Activated naive CD4-positive, alpha-beta T cell (primary cell): ENCODE data around the gene RYR2.

ENCODE experiments used
- DNase-seq, 4 experiments: peaks; one replicate each; lab custom pipeline; 2025; lab: John Stamatoyannopoulos, UW

The RYR2 gene

DNA sequence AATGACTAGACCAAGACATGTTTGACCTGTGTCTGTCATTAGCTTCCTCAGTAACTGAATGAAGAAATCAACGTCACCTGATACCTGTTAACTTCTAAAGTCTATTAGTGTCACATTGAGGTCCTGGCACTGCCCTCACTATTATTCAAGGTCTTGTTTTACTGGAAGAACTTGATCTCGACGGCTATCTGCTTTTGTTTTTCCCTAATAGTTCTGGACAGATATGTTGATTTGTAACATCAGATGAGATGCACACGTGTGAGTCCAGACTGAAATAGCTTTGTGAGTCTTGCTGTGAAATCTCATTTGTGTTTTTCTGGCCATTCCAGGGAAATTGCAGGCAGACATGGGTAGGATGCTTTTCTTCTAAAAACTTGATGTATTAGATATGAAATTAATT, 159.2 kb downstream of the RYR2 start:
- DNase-seq, result no peak

DNA sequence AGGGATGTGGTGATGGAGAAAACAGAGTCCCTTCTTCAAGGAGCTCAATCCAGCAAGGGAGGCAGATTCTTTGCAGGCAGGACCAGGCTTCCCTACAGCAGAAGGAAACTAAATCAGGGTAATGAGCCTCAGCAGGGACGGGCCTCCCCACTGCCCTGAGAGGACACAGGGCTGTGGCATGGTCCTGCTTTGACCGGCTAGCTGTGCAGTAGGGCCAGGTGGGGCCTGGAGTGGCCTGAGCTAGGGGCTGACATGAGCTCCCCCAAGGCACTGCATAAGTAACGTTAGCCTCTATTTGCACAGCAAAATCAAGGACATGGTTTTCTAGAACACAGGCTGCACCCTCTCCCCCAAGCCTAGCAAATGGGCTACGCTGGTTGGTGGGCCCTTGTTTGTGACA, 162.9 kb downstream of the RYR2 start:
- no peak for DNase-seq

DNA sequence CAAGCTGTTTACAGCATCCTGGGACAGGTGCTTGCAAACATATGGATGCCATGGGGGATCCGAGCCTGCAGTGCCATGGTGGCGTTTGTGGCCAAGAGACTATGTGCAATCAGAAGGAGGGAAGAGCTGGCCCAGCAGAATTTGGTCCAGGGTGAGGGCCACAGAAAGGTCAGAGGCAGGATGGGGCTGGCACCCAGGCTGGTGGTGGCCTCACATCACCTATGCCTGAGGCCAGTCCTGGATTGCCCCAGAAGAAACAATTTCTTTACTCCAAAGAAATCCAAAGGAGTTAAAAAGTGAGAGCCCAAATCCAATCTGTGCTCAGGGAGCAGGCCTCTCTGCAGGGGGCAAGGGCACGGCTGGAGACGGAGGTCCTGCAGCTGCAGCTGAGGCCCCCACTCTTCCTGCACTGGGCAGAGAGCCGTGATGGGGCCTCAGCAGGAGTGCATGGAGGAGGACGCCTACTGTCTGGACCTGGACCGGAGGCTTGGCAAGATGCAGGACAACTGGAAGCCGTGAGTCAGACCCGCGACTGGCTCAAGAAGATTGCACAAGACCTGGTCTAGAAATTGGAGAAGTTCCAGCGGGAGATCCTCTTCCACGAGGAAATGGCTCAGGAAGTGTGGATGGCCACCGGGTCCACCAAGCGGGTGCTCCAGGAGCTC, 163.5 kb downstream of the RYR2 start:
- no peak for DNase-seq

DNA sequence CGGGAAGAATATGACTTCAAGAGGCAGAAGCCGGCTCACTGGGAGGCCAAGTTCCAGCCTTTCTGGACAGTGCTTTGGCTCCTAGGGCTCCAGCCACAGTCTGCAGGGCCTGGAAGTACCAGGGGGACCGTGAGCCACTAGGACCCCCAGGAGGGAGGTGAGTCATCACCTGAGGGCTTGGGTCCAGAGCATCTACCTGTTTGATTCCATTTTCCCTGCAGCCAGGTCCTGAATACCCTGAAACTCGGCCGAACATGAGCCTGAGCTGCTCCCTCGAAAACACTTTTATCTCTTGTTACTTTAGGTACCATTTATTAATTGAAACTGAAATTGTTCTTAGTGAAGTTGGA, 164.1 kb downstream of the RYR2 start:
- no peak for DNase-seq

DNA sequence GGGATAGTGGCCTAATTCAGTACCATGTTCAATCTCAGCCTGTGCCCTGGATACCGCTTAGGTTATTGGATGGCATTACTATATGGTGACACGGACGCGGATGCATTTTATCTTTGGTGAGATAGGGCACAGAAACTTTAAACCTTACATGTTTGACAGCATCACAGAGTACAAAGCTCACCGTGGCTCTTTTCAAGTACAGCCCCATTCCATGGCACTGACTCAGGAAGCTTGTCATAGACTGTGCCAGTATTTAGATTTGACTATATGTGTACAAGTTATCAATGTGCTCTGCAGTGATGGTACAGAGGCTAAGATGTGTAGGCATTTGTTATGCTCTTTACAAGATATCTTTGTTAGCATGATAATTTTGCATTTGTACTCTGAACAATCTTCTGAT, 169.0 kb downstream of the RYR2 start:
- no peak for DNase-seq

DNA sequence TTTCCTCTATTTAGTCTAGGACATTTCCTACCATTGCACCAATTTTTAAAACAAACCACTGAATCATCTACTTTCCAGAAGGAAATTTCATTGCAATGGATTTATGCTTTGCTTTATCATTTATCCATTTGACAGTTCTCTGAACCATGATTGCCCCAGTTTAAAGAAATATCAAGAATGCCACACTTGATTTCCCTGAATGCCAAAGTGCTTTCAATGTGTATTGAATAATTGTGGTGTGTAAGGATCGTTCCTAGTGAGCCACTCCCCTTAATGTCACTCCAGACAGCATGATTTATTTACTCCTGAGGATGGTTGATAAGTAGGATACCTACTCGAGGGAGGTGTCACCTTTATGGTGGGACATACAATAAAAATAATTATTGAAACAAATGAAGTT, 169.6 kb downstream of the RYR2 start:
- no peak for DNase-seq

DNA sequence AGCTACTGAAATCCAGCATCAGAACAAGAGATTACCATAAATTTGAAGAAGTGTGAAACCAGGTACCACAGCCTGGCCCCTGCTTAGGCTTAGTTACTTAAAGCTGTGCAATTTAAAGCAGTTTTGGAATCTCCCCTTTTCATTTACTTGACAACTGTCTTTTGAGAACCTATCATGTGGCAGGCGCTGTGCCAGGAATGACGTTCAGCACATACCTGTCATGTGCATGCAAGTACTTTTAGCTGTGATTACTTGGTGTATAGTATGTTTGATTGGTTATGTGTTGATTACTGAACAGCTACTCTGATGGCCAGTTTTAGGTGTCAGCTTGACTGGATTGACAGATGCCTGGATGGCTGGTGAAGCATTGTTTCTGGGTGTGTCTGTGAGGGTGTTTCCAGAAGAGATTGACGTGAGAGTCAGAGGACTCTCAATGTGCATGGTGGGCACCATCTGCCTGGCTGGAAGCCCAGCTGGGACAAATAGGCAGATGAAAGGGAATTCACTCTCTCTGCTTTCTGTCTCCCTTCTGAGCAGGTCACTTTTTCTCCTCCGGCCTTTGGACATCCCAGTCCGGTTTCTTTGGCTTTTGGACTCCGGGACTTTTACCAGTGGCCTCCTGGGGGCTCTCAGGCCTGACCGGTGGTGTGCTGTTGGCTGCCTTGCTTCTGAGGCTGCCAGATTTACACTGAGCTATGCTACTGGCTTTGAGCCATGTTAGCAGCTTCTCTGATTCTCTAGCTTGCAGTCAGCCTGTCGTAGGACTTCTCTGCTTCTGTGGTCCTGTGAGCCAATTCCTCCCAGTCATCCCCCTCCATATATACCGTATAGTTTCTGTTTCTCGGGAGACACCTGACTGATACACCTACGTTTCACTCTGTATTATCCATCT, 178.0 kb downstream of the RYR2 start:
- DNase-seq, result no peak

DNA sequence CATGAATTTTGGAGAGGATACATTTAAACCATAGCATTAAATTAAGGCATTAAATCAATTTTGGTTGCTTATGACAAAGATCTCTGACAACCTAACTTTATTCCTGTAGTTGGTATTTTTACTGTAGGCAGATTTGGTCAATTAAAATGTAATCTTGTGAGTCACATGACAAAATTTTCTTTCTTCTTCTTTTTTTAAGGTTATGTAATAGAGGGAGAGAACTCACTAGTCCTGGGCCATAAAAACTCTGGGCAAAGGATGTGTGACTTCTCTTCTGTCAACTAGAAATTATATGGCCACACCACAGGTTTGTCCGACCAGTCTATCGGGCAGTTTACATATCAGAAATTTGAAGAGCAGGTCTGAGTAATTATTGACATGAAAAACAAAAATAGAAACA, 181.4 kb downstream of the RYR2 start:
- DNase-seq, result no peak

DNA sequence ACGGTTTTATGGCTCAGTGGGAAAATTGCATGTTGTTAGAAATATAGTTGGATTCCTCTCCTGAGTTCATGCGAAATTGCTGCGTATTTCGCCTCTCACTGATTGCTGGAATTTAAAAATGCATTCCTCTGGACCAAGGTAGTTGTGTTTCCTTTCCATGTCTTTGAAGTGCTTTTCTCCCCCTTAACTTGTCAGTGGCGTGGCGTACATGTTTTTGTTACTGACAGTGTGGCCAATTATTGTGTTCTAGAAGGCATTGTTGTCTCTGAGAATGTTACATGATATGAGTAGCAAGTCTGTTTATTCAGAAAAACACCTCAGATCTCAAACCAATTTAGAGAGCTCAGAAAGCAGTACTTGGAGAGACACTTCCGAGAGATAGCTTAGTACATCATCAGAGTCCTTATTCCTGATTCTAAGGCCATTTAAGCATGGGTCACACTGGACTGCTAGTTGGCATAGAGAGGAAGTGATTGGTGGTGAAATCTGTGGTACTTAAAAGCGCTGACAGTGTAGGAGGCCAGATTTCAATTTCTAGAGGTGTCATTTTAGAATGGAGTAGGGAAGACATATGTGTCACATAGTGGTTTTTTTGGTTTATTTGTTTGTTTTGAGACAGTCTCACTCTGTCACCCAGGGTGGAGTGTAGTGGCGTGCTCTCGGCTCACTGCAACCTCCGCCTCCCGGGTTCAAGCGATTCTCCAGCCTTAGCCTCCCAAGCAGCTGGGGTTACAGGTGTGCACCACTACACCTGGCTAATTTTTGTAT, 184.4 kb downstream of the RYR2 start:
- DNase-seq, result no peak

DNA sequence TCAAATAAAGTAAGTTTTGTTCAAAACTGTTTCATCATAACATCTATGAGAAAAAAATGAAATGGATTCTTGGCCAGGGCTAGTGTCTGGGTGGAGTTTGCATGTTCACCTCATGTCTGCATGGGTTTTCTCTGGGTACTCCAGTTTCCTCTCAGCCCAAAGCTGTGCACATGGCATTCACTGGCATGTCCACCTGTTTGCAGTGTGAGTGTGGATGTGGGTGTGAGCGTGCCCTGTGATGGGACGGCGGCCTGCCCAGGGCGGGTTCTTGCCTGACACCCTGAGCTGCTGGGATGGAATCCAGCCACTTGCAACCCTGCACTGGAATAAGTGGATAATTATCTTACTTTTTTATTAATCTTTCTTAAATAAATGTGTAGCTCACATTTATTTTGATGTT, 185.5 kb downstream of the RYR2 start:
- DNase-seq, result no peak

DNA sequence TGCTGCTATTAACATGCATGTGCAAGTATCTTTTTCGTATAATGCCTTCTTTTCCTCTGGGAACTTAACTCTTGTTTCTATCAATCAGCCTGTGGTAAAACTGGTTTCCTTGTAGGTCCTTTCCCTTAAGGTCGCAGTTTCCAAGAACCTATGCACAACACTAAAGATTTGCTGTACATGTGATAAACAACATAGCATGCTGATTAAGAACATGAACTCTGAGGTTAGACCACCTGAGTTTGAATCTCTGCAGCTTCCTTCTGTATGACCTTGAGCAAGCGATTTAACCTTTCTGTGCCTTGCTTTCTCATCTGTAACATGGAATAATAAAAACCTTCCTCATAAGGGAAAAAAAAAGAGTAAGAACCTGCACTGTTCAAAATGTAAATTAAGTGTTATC, 186.4 kb downstream of the RYR2 start:
- DNase-seq, result no peak

DNA sequence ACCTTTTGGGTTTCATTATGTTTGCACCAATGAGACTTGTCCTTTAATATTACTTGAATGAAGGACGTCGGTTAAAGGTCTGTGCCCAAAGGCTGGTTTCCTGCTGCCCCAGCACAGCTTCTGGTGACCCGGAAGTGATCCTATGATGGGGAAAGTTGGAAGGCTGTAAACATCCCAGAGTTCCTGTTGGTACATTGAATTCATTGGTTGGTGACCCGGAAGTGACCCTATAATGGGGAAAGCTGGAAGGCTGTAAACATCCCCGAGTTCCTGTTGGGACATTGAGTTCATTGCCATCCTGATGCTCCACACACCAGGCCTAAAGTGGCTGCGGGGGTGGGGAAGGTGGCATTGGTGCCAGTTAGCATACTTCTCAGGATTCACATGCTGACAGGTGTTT, 187.3 kb downstream of the RYR2 start:
- DNase-seq, result no peak

DNA sequence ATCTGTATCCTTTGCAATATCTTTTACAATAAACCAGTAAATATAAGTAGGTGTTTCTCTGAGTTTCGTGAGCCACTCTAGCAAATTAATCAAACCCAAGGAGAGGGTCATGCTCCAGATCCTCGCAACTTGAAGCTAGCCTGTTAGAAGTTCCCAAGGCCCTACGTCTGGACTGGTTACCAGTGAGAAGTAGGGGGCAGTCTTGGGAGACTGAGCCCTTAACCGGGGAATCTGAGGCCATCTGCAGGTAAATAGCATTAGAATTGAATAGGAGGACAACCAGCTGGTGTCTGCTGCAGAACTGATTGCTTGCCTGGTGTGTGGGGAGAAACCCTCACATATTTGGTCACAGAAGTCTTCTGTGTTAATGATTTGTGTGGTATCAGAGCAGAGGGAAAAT, 190.5 kb downstream of the RYR2 start:
- no peak for DNase-seq

DNA sequence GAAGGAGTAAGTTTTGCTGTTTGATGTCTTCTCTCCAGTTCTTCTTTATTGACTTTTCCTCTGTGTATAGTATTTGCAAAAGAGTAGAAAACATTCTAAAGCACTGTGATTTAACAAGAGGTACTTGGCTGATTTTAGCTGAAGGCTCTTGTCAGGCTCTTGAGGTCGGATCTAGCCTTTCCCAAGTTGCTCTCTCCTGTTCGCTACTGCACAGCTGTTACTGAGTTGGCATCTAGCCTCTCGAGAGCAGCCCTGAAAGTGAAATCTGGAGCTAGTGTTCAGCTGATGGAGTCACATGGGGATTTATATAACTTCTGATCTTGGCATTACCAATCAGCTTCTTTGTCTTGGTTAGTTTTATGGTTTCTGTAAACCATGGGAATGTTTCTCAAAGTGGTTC, 193.1 kb downstream of the RYR2 start:
- DNase-seq, result no peak

DNA sequence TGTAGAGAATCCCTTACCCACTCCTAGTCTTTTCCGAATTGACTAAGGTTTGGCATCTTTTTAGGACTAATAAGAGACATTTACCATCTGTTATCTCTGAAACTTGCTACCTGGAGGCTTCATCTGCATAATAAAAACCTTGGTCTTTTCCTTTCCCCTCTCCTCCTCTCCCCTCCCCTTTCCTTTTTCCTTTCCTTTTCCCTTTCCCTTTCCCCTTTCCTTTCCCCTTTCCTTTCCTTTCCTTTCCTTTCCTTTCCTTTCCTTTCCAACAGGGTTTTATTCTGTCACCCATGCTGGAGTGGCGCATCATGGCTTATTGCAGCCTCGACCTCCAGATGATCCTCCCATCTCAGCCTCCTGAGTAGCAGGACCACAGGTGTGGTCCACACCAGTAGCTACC, 195.7 kb downstream of the RYR2 start:
- DNase-seq, result no peak

DNA sequence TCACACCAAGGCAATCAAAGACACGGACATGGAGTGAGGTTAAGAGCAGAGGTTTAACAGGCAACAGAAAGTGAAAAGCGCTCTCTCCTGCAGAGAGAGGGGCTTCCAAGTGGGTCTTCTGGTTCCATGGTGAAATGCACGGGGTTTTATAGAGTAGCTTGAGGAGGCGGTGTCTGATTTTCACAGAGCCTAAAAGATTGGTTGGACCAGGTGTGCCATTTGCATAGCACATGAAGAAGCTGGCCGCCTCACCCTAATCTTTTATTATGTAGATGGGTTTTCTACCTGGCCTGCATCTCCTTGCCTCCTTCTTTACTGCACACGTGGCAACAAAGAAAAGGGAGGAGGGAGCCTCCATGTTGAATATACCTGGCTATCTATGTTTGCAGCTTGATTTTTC, 197.3 kb downstream of the RYR2 start:
- DNase-seq, result no peak

DNA sequence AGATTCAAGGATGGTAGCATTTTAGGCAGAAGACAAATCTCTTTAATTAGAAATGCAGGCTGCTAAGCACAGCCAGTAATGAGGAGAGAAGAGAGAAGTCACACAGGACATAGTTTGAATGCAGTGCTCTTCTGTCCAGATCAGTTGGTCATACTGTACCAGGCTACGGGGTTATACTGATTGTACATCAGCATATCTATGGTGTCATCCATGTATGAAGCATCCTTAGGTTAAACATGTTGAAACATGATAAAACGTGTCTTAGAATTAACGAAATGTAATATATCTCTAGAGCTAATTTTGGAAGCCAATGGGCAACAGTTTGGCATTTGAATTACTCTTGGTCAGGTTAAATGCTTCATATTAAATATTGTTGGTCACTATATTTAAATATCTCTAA, 199.1 kb downstream of the RYR2 start:
- no peak for DNase-seq

DNA sequence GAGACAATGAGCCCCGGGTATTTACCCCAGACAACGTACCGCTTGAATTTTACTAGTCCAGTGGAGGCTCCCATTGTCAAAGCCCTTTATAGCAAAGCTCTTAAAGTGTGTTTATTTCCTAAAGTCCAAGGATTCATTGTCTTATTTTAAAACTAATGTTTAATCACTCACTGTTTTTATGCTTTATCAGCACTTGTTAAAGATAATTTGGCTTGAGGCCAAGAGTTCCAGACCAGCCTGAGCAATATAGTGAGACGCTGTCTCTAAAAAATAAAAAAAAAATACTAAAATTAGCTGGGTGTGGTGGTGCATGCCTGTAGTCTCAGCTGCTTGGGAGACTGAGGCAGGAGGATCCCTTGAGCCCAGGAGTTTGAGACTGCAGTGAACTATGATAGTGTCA, 202.8 kb downstream of the RYR2 start:
- DNase-seq, result no peak

DNA sequence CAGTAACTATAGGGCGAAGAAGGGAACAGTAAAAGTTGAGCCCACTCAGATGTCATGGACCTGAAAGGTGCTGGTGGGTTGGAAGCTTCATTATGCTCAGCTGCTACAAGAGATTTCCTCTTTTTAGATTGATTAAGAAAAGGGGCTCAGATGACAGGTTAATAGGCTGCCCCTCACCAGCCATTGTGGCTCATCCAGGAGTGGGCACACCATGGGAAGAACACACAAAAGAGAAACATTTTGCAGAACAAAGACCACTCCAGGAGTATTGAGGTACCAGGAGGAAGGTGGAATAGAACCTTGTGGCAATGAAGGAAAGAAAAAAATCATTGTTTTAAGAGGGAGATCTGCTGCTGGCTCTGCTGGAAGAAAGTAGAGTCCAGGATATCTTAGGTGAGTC, 205.5 kb downstream of the RYR2 start:
- no peak for DNase-seq

DNA sequence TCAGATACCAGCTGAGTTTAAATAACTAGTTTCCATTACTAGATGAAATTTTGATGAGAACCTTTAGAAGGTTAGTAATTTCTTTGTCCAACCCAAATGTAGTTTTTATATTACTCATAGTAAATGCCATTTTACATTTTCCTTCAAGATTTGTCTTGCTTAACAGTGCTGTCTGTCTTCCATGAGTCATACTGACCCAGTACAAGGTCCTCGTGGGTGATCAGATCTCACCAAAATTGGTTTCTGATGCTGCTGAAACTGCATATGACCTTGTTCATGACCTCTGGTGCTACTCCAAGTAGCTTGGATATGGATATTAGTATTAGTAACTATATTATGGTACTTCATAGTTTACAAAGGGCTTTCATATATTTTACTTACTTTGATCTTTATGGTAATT, 207.1 kb downstream of the RYR2 start:
- DNase-seq, result no peak

DNA sequence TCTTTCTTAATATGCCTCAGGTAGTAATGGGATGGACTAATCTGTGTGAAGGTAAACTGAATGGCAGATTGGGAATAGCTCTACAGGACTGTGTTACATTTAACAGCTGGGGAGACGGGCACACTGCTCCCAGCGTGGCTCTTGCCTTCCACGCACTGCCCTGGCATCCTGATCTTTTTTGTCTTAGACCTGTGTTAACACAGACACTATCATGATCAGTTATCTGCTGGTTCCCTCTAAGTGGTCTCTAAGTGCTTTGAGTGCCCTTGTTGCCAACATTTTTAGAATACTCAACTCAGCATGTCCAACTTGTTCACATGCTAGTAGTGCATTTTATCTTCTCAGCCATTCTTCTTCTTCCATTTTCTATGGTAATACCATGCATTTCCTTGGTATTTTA, 208.1 kb downstream of the RYR2 start:
- DNase-seq, result no peak

DNA sequence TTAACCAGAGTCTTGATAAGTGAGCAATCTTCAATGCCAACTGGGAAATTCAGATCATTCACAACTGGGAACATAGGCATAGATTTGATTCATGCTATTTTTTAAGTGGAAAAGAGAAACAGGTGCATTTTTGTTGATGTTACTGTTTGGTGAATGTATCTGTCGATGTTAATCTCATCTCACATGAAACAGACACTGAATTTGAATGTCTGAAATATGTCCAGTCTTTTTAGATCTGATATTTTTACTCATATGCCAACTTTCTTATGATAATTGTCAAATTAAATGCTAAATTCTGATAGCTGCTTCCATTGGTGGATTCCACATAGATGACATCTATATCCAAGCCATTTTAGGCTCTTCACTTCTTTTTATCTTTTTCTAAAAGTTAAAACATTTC, 213.1 kb downstream of the RYR2 start:
- no peak for DNase-seq

DNA sequence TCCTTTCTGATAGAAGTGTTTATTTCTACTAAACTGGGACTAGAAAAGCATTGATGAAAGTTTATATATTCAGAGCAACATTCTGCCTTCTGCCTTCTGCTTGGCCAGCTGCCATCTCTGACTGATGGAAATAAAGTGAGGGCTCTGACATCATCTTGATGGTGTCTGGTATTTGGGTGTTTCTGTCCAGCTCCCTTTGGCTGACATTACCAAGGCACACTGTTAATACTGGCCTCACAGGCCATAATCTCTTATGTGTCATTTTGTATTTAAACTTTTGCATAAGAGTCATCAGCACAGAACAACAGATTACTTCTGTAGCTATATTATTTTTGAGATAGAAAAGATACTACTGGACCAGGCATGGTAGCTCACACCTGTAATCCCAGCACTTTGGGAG, 216.9 kb downstream of the RYR2 start:
- no peak for DNase-seq
